Activated CD4-positive, CD25-positive, alpha-beta regulatory T cell (primary cell): ENCODE measurements around the gene ANKRD17.
"Not testable (repeated sequence)": the region's sequence is repeated elsewhere in the genome, so short reads cannot be mapped to it uniquely, and the experiment has no call there.

Source experiments
- DNase-seq, 4 experiments: peaks; one replicate each; lab custom pipeline; 2025; lab: John Stamatoyannopoulos, UW

ANKRD17 gene

GRCh38 chr4:73248416-73248815 lies 10.2 kb downstream of the ANKRD17 start:
- DNase-seq = no peak

GRCh38 chr4:73247100-73247499 lies 11.5 kb downstream of the ANKRD17 start:
- no peak for DNase-seq

GRCh38 chr4:73245955-73246354 lies 12.6 kb downstream of the ANKRD17 start:
- no peak for DNase-seq

GRCh38 chr4:73244945-73245601 lies 13.5 kb downstream of the ANKRD17 start:
- DNase-seq = no peak

- no peak for DNase-seq
Observed at GRCh38 chr4:73237044-73237443, 21.6 kb downstream of the ANKRD17 start.

DNA sequence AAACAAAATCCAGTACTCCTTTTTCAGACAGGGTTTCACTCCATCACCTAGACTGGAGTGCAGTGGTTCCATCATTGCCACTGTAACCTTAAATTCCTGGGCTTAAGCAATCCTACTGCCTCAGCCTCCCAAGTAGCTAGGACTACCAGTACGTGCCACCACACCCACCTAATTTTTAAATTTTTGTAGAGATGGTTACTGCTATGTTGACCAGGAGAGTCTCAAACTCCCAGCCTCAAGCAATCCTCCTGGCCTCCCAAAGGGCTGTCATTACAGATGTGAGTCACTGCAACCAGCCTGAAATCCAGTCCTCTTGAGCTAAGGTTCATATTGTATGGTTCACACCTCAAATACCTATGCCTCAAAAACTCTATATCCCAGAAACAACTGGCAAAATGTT lies 22.4 kb downstream of the ANKRD17 start:
- DNase-seq = no peak

DNA sequence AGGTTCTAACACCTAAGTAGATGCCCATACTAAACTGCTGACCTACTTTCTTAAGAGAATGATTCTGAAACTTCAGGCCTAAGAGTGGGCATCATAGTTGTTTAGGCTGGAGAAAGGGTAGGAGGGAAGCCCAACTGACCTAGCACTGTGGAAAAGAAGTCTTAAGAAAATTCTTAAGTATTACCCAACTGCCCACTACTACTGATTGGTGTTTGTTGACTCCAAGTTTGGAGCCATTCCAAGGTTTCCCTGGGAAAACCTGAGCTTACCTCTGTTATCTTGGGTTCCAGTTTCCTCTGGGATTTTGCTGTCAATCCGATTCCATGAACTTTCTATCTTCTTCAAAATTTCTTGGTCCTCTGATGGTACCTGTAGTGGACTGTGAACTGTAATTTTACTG lies 23.9 kb downstream of the ANKRD17 start:
- no peak for DNase-seq

DNA sequence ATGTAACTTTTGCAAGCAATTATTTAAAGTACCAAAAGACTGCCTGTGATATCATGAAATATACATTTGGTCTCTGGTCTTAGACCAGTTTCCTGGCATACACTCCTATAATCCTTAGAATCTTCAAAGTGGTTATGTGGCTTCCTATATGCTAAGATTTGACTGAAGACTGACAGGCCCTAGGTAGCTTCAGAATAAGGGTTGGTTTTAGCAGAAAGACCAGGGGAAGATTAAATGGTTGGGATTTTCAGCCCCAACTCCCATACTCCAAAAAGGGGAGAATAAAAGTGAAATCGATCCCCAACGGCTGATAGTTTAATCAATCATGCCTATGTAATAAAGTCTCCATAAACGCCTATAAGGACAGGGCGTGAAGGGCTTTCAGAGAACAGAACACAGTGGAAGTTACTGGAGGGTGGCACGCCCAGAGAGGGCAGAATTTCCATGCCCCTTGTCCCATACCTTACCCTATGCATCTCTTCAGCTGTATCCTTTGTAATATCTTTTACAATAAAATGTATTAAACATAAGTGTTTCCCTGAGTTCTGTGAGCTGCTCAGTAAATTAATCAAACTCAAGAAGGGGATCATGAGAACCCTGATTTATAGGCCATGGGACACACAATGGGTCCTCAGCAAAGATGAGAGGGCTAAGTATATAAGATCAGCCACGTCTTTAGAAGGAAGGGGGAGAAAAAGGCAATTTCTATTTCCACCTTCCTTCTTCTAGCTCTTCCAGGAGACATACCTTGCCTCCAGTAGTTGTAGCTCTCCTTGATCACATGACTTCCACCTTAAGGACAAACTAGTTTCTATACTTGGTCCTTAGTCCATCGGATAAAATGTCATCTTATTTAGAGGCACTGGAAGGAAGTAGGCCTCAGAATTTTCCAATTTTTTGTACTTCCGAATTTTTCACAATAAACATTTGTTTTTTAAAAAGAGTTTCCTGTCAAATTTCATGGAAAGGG lies 26.8 kb downstream of the ANKRD17 start:
- no peak for DNase-seq

DNA sequence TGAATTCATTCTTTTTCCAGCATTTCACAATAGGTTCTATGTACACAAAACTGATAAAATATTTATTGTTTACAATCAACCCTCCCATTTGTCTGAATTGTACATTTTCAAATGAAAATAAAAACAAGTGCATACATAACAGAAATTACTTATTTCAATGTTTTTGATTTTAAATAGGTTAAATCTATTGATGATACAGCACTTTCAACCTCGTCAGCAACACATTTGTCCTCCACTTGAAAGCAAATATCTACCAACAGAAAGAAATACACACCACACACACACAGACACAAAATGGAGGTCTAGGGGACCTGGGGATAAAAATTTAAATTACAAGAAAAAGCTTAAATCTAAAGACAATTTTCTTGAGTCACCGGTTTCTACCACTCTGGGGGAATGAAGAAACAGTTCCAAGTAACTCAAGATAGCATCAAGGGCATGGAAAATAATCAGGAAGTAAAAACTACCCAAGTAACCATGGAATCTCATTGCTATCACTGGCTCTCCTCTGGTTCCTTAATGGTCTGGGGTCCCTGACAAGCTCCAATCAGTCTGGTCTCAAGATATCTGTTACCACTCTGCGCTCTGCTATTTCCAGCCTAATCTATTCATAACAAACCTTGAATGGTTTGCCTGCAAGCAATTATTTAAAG lies 27.6 kb downstream of the ANKRD17 start:
- DNase-seq = no peak

GRCh38 chr4:73228800-73229199 lies 29.8 kb downstream of the ANKRD17 start:
- DNase-seq = not testable (repeated sequence)

DNA sequence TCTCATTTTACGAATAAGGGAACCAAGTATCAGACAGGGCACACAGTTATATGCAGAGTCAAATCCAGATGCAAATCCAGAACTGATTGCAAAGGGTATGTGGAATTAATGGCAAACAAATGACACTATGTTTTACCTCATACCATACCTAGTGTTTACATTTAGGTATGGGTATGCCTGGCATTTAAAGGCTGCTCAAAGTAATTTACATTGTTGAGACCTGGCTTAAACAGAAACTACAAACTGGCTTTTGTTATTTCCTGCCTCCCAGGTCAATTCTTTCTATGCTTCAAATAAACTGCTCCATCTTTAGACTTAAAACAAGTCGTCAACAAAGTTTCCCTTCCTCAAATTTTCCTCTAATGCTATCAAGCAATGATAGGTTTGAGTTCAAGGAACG lies 33.7 kb downstream of the ANKRD17 start:
- no peak for DNase-seq

DNA sequence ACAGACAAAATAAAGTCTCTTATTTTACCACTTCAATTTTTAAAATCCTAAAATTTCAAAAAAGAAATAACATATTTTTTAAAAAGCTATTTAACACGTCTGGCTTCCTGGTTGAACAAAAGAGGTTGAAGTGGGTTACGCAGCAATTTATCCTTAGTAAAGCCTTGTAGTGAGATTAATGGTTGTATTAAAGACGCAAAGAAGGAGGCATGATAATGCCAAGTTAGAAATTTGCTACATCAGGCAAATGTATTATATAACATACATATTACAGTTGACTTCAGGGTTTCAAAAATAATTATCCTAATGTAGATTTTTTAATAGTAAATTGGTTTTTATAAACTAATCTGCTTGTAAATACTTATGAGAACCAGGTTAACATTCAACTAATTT lies 35.3 kb downstream of the ANKRD17 start:
- no peak for DNase-seq

GRCh38 chr4:73222466-73223257 lies 35.9 kb downstream of the ANKRD17 start:
- DNase-seq = peak in 2 of 4 experiments; percentile 5 to 25

DNA sequence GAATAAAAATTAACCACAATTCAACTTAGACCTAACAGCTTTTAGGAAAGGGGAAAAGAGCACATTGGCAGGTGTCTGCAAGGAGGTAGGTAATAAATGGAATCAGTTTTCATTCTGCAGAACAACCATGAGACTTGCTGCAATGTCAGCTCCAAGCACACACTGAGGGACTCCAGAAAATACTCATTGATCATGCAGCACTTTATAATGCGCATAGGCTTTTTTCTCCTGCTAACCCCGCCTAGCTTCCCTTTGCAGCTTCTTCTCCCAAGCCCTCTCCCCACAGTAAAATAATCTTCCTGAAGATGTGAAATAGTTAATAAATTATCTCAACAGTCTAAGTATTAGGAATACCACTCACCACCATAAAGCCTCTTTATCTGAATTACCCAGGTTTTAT lies 36.9 kb downstream of the ANKRD17 start:
- DNase-seq = no peak

DNA sequence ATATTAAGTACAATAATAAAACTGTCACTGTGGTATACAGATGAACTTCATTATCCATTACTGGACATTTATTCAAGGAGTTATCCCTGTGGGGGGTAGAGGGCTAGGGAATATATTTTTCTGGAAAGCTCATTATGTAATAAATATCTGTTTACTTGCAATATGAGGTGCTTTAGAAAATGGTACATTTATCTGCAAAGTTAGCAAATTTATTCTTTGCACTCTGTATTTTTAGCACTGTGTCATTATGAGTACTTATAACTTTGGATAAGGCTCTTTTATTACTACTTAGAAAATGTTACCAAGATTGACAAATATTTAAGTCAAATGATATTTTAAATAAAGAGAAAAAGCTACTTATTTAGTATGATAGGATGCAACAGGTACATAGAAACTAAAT lies 37.8 kb downstream of the ANKRD17 start:
- DNase-seq = no peak

DNA sequence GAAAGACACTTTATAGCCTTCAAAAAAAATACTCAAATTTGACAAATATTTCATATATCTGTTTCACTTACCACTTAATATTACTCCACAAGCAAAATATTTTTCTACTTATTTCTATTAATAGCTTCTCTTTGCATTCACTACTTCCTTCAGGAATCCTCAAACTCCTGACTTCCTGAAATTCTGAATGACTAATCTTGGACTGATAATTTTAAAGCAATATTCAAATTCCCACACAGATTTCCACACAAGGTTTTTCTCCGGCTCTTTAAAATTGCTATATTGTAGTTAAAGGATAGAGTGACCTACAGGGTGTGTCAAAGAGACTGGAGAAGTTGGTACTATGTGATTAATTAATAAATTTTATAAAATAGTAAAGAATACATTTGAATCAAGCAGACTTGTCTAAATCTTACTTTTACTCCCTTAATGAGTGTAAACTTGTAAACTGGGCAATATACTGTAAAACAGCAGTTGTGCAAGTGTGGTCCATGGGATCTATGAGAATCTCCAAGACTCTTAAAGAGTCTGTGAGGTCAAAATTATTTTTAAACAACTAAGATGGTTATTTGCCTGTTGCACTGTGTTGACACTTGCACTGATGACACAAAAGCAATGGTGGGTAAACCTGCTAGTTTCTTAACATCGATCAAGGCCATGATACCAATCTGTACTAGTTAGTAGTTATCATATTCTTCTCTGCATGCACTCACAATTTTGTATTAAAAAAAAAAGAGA lies 44.5 kb downstream of the ANKRD17 start:
- DNase-seq = no peak

DNA sequence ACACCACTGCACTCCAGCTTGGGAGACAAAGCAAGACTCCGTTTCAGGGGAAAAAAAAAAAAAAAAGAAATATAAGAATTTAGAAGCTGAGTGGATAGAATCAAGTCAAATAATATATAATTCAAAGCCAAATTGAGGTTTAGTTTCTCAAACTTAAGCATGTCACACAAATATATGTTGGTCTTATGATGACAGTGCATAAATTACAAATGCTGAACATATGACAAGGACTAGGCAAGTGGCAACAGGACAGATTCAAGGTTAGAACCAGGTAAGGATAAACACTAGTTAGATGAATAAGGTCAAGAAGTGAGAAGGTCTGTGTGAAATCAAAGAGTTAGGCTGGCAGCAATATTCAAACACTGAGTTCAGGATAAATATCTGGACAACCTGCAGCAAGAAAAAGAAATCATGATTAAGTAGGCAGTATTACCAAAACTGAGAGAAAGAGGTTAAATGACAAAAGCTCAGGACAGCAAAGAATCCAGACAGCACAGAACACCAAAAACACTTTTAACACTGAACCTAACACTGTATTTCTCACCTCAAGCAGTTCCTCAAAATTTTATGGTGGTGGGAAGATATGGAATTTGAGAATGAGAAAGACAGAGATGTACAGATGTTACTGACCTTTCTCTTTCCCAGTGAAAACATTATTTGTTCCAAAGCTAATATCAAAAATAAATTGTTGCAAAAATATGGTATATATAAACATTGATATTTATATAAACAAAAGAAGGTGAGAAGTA lies 45.4 kb downstream of the ANKRD17 start:
- DNase-seq = no peak

- DNase-seq = no peak
Observed at GRCh38 chr4:73211968-73212367, 46.6 kb downstream of the ANKRD17 start.

GRCh38 chr4:73208376-73208775 lies 50.2 kb downstream of the ANKRD17 start:
- no peak for DNase-seq

DNA sequence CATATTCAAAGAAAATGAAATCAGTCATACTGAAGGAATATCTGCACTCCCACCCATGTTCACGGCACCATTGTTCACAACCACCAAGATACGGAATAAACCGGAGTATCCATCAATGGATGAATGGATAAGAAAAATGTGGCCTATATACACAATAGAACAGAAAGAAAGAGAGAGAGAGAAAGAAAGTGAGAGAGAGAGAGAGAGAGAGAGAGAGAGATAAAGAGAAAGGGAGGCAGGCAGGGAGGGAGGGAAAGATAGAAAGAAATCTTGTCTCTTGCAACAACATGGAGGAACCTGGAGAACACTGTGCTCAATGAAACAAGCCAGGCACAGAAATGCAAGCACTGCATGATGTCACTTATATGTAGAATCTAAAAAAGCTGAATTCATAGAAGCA lies 52.4 kb downstream of the ANKRD17 start:
- no peak for DNase-seq

DNA sequence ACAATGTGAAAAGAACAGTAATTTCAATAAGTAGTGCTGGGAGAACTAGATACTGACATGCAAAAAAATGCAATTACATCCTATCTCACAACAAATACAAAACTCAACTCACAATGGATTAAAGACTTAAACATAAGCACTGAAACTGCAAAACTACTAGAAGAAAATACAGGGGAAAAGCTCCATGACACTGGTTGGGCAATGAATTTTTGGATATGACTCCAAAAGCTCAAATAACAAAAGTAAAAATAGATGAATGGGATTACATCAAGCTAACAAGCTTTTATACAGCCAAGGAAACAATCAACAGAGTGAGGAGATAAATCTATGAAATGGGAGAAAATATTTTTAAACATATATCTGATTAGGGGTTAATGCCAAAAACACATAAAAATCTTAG lies 53.1 kb downstream of the ANKRD17 start:
- DNase-seq = no peak
